GM19193 (cell line): ENCODE measurements around the gene NOC4L.

Source experiments
- POLR2A ChIP-seq: IDR thresholded peaks from 4 replicates; pipeline ENCODE4 v1.6.1; 2011; ENCODE audit not compliant: insufficient read depth, insufficient read length; ENCODE audit errors: extremely low read depth

NOC4L gene

DNA sequence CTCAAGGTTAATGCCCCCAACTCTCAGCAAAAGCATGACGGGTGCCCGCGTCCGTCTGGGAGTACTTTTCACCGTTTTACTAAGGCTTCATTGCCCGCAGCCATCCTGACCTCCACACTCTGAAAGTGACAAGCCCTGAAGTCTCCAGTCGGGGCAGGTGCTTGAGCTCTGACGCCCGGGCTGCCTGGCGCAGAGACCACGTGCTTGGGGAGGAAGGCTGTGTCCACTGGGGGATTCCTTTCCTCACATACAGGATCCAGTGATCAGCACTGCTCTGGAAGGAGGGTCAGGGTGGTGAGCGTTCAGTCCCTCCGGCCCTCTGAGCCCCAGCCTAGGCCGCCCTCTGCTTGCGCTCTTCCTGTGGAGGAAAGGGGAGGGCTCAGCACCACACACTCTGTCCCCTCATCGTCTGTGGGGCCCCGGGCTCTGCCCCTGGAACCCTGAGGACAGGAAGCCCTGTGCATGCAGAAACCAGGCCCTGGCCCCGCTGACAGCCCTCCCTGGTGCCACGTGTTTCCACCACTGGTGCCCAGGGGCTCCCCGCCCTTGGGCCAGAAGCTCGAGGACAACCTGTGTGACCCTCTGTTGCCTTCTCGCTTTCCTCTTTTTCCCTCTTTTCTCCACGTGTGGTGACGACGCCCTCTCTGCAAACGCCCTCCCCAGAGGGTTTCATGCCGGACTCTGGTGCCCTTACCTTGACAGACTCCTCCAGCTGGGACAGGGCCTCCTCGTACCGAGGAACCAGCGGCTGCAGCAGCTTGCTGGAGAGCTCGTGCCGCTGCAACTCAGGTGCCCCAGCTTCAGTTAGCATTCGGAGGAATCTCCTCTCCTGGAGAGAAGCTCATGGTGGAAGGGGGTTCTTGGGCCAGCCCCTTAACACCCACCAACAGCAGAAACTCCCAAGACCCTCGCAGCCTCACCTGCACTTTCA, 5.1 kb upstream of the NOC4L start:
- TF ChIP-seq POLR2A: no peak

DNA sequence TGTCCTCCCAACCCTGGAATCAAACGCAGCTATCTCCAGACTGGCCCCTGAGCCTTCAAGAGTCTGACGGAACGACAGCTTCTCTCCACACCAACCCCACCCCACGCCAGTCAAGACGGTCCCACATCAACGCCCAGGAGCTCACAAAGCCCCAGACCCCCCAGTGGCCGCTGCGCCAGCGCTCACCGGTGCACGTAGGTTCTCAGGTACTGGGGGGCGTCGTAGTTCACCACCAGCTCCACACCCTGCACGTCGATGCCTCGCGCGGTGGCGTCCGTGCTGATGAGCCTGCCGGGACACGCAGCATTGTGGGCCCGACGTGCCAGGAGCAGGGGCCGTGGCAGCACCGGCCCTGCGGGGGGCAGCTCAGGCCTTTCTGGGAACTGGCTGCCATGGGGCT, 4.3 kb upstream of the NOC4L start:
- TF ChIP-seq POLR2A: no peak

DNA sequence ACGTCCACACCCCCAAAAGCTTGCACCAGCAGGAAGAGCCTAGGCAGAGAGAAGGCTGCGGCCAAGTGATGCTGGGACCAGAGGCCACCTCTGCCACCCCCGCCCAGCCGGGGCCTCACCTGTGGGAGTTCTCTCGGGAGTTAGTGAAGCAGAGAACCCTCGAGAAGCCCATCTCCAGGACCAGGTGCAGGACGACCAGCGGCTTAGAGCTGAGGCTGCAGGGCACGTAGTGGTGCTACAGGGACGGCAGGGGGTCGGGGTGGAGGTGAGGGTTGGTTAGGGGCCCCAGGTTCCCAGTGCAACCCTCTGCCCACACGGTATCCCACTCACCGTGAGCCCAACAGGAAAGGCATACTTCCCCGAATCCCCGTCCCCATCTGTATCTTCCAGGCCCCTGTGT, 3.8 kb upstream of the NOC4L start:
- TF ChIP-seq POLR2A: no peak

DNA sequence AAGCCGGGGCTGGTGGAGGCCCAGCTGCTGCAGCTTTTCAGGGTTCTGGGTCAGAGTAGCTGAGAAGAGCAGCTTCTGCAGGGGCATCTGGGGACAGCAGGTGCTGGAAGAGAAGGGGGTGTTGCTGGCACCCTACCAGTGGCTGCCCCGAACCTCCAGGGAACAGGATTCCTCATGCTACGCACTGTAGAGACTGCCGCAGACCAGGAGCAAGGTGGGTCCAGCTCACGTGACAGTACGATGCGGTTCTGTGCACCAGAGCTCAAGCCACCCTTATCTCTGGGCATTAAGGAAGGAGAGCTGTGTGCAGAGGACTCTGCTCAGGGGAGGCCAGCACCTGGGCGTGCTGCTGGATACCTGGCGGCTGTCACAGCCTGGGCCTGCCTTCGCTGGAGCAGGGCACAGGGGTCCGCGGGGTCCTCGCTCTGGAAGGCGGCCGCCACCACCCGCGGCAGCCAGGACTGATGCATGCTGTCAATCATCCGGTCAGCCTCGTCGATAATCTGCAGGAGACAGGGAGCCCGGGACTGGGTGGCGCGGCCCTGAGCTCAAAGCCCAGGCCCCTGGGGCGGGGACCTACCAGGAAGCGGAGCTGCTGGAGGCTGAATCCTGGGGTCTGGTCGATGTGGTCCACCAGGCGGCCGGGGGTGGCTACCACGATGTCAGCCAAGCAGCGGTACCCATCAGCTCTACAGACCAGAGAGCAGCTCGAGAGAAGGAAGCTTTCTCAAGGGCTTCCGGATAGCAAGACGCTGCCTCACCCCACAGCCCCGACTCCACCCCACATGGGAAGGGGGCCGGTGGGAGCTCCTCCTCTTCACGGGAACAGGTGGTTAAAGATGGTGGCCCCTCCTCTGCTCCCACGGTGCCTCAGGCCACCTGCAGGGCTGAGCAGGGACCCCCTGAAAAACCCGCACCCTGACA, 3.1 kb upstream of the NOC4L start:
- TF ChIP-seq POLR2A: no peak

DNA sequence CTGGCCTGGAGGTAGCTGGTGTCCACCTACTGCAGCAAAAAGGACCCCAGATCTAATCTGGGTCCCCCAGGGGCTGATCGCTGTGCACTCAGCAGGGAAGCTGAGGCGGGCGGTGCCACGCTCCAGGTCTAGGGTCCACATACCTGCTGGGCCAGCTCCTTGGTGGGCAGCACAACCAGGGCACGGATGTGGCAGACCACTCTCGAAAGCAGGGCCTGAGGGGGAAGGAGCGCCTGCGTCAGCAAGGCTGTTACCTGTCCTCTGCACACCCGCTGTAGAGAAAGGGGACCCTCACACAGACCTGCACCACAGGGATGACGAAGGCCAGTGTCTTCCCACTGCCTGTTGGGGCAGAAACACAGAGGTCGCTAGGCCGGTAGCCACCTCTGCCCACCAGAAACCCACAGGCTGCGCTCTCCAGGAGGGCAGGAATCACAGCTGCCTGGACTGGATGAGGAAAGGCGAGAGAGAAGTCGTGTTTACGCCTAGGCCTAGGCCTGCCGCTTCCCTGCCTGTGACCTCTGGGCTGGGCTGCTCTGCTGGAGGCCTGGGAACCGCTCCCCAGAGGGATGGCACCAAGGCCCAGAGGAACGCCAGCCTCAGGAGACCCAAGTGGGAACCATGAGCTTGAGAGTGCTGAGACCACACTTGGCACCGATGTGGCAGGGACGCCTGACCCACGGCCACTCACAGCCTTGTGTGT, 2.1 kb upstream of the NOC4L start:
- TF ChIP-seq POLR2A: no peak

DNA sequence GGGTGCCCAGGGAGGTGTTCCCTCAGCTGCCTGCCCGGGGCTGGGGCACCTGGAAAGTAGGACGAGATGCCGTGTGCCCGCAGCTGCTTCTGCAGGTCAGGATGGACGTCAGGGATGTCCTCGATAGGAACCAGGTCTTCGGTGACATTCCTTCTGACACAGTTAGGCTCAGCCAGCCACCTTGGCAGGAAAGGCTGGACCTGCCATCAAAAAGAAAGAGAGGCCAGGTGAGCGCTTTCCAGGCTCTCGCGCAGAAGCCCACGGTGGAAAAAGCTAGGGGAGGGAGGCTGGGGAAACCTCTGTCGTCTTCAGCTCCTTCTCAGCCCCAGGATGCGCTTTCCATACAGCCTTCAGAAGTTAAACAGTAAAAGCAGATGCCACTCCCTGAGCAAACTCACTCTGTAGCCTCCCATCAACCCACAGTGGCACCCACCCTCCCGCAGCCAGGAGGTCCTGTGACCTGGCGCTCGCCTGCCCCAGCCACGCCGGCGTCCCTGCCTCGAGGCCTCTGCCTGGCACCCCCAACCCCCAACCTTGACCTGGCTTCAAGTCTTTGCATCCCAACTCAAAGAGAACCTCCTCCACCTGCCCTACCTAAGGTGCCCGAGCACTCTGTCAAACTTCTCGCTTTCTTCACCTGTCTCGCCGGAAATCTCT, 1.4 kb upstream of the NOC4L start:
- no peak for TF ChIP-seq POLR2A

DNA sequence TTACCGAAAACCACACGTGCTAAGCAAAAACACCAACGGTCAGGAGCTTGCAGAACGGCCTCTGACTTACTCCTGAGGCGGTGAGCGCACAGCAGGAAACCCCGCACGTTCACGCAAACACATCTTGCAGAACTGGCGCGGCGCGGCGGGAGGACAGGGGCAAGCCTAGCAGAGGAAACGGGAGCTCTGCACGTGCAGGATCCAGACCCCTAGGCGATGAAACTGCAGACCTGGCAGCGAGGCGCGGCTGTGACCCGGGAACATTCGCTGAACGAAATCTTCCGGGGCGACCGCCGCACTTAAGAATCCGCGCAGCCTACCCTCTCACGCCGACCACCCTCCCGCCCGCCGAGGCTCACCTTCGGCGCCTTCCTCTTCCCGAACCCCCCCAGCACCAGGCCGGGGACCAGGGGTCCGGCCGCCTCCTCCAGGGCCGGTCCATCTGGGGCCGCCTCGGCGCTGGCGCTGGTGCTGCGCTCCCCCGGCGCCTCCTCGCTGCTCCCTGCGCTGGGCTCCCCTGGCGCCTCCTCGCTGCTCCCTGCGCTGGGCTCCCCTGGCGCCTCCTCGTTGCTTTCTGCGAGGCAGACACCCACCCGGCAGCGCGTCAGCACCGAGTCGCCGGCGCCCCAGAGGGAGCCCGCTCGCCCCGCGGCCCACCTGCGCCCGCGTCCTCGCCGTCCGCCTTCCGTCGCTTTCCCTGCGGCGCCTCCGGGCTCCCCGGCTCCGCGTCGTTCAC, 753 bp upstream of the NOC4L start:
- no peak for TF ChIP-seq POLR2A

DNA sequence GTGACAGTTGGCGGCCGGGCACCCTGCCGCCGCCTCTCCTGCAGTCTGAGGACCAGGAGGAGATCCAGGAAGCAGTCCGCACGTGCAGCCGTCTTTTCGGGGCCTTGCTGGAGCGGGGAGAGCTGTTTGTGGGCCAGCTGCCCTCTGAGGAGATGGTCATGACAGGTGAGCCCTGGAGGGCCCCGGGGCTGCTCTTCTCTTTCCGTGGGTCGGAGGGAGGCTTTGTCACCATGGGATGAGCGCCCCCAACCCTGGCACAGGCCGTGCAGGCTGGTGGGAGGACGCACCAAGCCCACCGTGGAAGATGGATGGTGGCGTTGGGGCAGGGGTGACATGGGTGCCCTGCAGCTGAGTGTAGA, 532 bp downstream of the NOC4L start:
- no peak for TF ChIP-seq POLR2A

DNA sequence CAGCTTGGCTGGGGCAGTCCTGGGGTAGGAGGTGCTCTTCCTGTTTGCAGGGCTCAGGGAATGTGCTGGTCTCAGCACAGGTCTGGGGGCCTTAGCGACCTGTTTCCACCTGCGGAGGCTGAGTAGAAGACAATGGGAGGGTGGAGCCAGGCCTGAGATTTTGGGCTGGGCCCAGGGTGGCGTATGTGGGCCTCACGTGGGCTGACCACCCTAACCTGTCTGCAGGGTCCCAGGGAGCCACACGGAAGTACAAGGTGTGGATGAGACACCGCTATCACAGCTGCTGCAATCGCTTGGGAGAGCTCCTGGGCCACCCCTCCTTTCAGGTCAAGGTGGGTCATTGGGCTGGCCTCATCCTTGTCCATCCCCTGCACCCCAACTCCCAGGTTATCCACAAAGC, 1.1 kb downstream of the NOC4L start:
- no peak for TF ChIP-seq POLR2A

DNA sequence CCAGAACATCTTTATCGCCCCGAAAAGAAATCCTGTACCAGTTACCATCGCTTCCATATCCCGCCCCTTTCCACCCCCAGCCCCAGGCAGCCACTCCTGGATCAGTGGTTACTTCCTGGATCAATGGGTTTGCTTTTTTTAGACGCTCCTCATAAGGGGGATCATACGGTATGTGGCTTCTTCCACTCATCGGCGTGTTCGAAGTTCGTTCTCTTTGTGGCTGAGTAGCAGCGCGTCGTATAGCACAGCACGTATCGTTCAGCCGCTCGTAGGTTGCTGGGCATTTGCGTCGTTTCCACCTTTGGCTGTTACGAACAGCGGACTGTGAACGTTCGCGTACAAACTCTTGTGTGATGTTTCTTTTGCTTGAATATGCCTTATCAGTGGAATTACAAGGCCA, 1.8 kb downstream of the NOC4L start:
- TF ChIP-seq POLR2A: no peak

DNA sequence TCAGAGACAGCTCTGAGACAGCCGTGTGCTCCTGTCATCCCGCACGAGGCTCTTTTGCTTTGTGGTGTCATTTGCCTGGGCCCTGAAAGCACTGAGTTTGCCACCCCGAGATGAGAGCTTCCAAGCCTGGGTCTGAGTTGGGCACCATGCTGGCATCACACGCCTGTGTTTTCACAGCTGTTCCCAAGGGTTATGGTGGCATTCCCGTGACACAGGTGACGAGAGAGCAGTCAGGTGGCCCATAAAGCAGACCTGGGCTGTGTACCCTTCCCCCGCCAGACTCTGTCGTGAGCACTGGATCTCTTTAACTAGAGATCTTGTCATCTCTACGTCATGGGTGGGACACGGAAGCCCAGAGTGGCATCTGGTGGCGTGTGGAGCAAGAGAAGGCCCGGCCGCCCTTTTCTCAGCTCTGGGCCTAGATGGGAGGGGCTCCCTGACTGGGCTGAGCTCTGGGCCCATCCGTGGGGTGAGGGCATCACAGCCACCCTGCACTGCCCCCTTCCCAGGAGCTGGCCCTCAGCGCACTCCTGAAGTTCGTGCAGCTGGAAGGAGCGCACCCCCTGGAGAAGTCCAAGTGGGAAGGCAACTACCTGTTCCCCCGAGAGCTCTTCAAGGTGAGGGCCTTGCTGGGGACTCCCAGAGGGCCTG, 2.6 kb downstream of the NOC4L start:
- no peak for TF ChIP-seq POLR2A

DNA sequence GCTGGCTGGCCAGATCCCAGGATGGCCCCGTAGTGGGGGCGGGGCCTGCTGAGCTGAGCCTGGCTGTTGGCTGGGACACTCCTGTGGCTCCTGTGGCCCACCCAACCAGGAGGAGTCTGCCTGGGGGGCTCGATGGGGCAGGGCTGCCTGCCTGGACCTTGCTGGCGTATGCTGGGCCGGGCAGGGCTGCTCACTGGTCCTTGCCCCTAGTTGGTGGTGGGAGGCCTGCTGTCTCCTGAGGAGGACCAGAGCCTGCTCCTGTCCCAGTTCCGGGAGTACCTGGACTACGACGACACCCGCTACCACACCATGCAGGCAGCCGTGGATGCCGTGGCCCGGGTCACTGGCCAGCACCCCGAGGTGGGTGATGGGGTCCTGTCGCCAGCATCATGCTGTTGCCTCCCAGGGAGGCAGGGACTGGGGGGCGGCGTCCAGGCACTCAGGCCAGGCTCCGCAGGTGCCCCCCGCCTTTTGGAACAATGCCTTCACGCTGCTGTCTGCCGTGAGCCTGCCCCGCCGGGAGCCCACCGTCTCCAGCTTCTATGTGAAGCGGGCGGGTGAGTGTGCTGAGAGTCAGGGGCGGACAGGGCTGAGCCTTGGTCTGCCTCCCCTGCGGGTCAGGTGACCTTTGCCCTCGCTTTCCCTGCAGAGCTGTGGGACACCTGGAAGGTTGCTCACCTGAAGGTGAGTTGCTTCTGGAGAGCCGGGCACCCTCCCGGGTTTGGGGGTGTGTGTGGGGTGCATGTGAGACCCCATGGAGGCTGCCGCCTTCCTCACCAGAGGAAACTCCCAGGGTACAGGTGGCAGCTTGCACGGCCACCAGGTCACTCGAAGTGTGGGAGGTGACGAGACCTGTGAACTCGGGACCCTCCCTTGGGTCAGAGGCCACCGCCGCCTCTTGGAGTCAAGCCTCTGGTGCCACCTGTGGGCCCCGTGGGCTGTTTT, 3.4 kb downstream of the NOC4L start:
- TF ChIP-seq POLR2A: no peak
